ENCODE data around the gene SNED1. TPM values are rescaled to one million over a fixed set of nuclear protein-coding genes. Genes with fewer than 3 reads are reported as not detected.

SNED1 gene
- total and polyA plus RNA-seq, 9 of the 15 experiments (the other 6 are each of a cell fraction or from before 2014, with no cell fraction given) = 0.03 to 0.07 (median 0.05) TPM; not detected in 5

- BruUV-seq (replicated peaks) = no TSS peak
- Histone ChIP-seq H3K36me3 (ENCODE audit: control insufficient read depth, insufficient read depth, low read length) (no peaks in the 10 kb centered on the region), H3K79me2 (ENCODE audit: control insufficient read depth, insufficient read depth, low read length) (no peaks in the 10 kb centered on the region), H2AFZ (ENCODE audit: low read depth, low read length) (no peak overlapping the region), H3K4me3 (no peak overlapping the region), H3K4me1 (replicated peaks in 1 of 2; ENCODE audit: control insufficient read depth in 2 of 2, insufficient read depth in 2 of 2, low read length in 2 of 2) (peaks cover 0 to 7% of the 10 kb centered on the region in 2 experiments; a peak in 2 of 5 replicates), H4K20me1 (replicated peaks; ENCODE audit: control insufficient read depth, insufficient read depth, low read length) (no peaks in the 10 kb centered on the region), H3K9me3 (replicated peaks; ENCODE audit: control insufficient read depth, insufficient read depth, low read depth, low read length) (no peaks in the 10 kb centered on the region), H3K9ac (ENCODE audit: insufficient read depth in 1 of 2, low read depth in 2 of 2, low read length in 2 of 2) (no peak overlapping the region), H3K4me2 (ENCODE audit: insufficient read depth, low read length) (no peak overlapping the region), H3K27ac (ENCODE audit: extremely low read depth, low read depth, low read length) (no peak overlapping the region), H3K9me1 (ENCODE audit: control insufficient read depth, insufficient read depth, low read length) (no peaks in the 10 kb centered on the region), H3K27me3 (ENCODE audit: control insufficient read depth in 2 of 2, insufficient read depth in 2 of 2, low read length in 2 of 2) (peaks cover 0 to 37% of the 10 kb centered on the region in 2 experiments; a peak in 3 of 5 replicates)
- no peak for TF ChIP-seq SPI1 (IDR thresholded peaks at IDR 0.05; ENCODE audit: borderline replicate concordance, low read depth, low read length)
- TF ChIP-seq BDP1 (IDR thresholded peaks at IDR 0.05; ENCODE audit: insufficient read depth, insufficient read length) = no peak
- no peak for TF ChIP-seq YY1 (IDR thresholded peaks at IDR 0.05; ENCODE audit: borderline replicate concordance in 1 of 3, control insufficient read depth in 1 of 3, extremely low read depth in 1 of 3, insufficient read depth in 3 of 3, insufficient read length in 1 of 3, insufficient replicate concordance in 2 of 3, low read depth in 1 of 3, low read length in 2 of 3)
- no peak for ATAC-seq
- 0% methylated on average over 9 of the region's 9 CpGs for WGBS (ENCODE audit: insufficient coverage, low coverage, missing lambda C conversion rate)
- no peak for DNase-seq (ENCODE audit: extremely low read depth in 1 of 4, low spot score in 3 of 4)
- intact Hi-C loops (cut with micrococcal nuclease) = no loop called here
- CTCF ChIA-PET (ENCODE audit: low intra/inter-chr PET ratio) = no interaction called here
- FAIRE-seq = no peak
- in situ Hi-C loops (cut with MboI) = no loop called here
- POLR2A ChIA-PET = no interaction called here
These were observed 12.8 kb downstream of the SNED1 start for GRCh38 chr2:241011296-241011600.

- ChIA-PET CTCF (ENCODE audit: low intra/inter-chr PET ratio) (no interaction called here), POLR2A (no interaction called here)
- no peak overlapping the region for H3K4me3 ChIP-seq
- H3K9me1 ChIP-seq (ENCODE audit: control insufficient read depth, insufficient read depth, low read length) = no peaks in the 10 kb centered on the region
- no peaks in the 10 kb centered on the region for H3K36me3 ChIP-seq (ENCODE audit: control insufficient read depth, insufficient read depth, low read length)
- no peak overlapping the region for H3K27ac ChIP-seq (ENCODE audit: extremely low read depth, low read depth, low read length)
- FAIRE-seq = no peak
- WGBS (ENCODE audit: insufficient coverage, low coverage, missing lambda C conversion rate) = 0% methylated on average over 12 of the region's 29 CpGs
- intact Hi-C loops (cut with micrococcal nuclease) = no loop called here
- peaks cover 0 to 37% of the 10 kb centered on the region in 2 experiments; a peak in 3 of 5 replicates for H3K27me3 ChIP-seq (ENCODE audit: control insufficient read depth in 2 of 2, insufficient read depth in 2 of 2, low read length in 2 of 2)
- ATAC-seq = no peak
- H3K79me2 ChIP-seq (ENCODE audit: control insufficient read depth, insufficient read depth, low read length) = no peaks in the 10 kb centered on the region
- in situ Hi-C loops (cut with MboI) = no loop called here
- H2AFZ ChIP-seq (ENCODE audit: low read depth, low read length) = no peak overlapping the region
- H3K4me2 ChIP-seq (ENCODE audit: insufficient read depth, low read length) = no peak overlapping the region
- no peaks in the 10 kb centered on the region for H3K9me3 ChIP-seq (replicated peaks; ENCODE audit: control insufficient read depth, insufficient read depth, low read depth, low read length)
- BruUV-seq (replicated peaks) = no TSS peak
- no peak overlapping the region for H3K9ac ChIP-seq (ENCODE audit: insufficient read depth in 1 of 2, low read depth in 2 of 2, low read length in 2 of 2)
- no peak for DNase-seq (ENCODE audit: extremely low read depth in 1 of 4, low spot score in 3 of 4)
- peaks cover 0 to 7% of the 10 kb centered on the region in 2 experiments; a peak in 2 of 5 replicates for H3K4me1 ChIP-seq (replicated peaks in 1 of 2; ENCODE audit: control insufficient read depth in 2 of 2, insufficient read depth in 2 of 2, low read length in 2 of 2)
- no peaks in the 10 kb centered on the region for H4K20me1 ChIP-seq (replicated peaks; ENCODE audit: control insufficient read depth, insufficient read depth, low read length)
- TF ChIP-seq EP300 (IDR thresholded peaks at IDR 0.05; ENCODE audit: low read length) (no peak), HNRNPH1 (optimal IDR thresholded peaks at IDR 0.05; ENCODE audit: low read depth, low read length) (no peak), ZNF263 (CRISPR knock-in tag; IDR thresholded peaks at IDR 0.05; ENCODE audit: borderline replicate concordance) (no peak), NCOA2 (IDR thresholded peaks at IDR 0.05; ENCODE audit: partially characterized antibody in 2 of 2) (no peak), FUS (optimal IDR thresholded peaks at IDR 0.05; ENCODE audit: low read depth, low read length) (no peak), ZNF780A (CRISPR knock-in tag; IDR thresholded peaks at IDR 0.05) (no peak), ZNF76 (CRISPR knock-in tag; IDR thresholded peaks at IDR 0.05; ENCODE audit: borderline replicate concordance) (no peak), IRF1 (CRISPR knock-in tag; IDR thresholded peaks at IDR 0.05; ENCODE audit: borderline replicate concordance) (no peak)
These were observed 13.5 kb downstream of the SNED1 start for GRCh38 chr2:241011751-241012510.
